ENCODE measurements around the gene SEC24D. TPM values are rescaled to one million over a fixed set of nuclear protein-coding genes. Genes with fewer than 3 reads are reported as not detected.
"Not testable (repeated sequence)": the region's sequence is repeated elsewhere in the genome, so short reads cannot be mapped to it uniquely, and the experiment has no call there.

SEC24D gene, protein sequence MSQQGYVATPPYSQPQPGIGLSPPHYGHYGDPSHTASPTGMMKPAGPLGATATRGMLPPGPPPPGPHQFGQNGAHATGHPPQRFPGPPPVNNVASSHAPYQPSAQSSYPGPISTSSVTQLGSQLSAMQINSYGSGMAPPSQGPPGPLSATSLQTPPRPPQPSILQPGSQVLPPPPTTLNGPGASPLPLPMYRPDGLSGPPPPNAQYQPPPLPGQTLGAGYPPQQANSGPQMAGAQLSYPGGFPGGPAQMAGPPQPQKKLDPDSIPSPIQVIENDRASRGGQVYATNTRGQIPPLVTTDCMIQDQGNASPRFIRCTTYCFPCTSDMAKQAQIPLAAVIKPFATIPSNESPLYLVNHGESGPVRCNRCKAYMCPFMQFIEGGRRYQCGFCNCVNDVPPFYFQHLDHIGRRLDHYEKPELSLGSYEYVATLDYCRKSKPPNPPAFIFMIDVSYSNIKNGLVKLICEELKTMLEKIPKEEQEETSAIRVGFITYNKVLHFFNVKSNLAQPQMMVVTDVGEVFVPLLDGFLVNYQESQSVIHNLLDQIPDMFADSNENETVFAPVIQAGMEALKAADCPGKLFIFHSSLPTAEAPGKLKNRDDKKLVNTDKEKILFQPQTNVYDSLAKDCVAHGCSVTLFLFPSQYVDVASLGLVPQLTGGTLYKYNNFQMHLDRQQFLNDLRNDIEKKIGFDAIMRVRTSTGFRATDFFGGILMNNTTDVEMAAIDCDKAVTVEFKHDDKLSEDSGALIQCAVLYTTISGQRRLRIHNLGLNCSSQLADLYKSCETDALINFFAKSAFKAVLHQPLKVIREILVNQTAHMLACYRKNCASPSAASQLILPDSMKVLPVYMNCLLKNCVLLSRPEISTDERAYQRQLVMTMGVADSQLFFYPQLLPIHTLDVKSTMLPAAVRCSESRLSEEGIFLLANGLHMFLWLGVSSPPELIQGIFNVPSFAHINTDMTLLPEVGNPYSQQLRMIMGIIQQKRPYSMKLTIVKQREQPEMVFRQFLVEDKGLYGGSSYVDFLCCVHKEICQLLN
- polyA plus RNA-seq, result 10 to 100 TPM; 28.1 to 57.9 (median 46.5) TPM
- long read RNA-seq, donor 1, full-length matches to known transcripts, result 5 of 24 reads
- long read RNA-seq, donor 1, partial matches to known transcripts, result 19 of 24 reads
- long read RNA-seq, donor 1, other reads (novel, unspliced or antisense), result 0 of 24 reads
- long read RNA-seq, donor 2, full-length matches to known transcripts, result 2 of 2 reads
- long read RNA-seq, donor 2, partial matches to known transcripts, result 0 of 2 reads
- long read RNA-seq, donor 2, other reads (novel, unspliced or antisense), result 0 of 2 reads
- long read RNA-seq, donor 3, result 0 reads
- long read RNA-seq, donor 4, result 0 reads
- long read RNA-seq, donor 5, result 0 reads
- long read RNA-seq, donor 6, full-length matches to known transcripts, result 4 of 4 reads
- long read RNA-seq, donor 6, partial matches to known transcripts, result 0 of 4 reads
- long read RNA-seq, donor 6, other reads (novel, unspliced or antisense), result 0 of 4 reads
- long read RNA-seq, donor 7, full-length matches to known transcripts, result 1 of 1 reads
- long read RNA-seq, donor 7, partial matches to known transcripts, result 0 of 1 reads
- long read RNA-seq, donor 7, other reads (novel, unspliced or antisense), result 0 of 1 reads
- long read RNA-seq, donor 8, result 0 reads
- long read RNA-seq, donor 9, partial matches to known transcripts, result 0 of 1 reads
- long read RNA-seq, donor 9, other reads (novel, unspliced or antisense), result 0 of 1 reads
- long read RNA-seq, donor 10, full-length matches to known transcripts, result 4 of 4 reads
- long read RNA-seq, donor 10, partial matches to known transcripts, result 0 of 4 reads
- long read RNA-seq, donor 10, other reads (novel, unspliced or antisense), result 0 of 4 reads

DNA sequence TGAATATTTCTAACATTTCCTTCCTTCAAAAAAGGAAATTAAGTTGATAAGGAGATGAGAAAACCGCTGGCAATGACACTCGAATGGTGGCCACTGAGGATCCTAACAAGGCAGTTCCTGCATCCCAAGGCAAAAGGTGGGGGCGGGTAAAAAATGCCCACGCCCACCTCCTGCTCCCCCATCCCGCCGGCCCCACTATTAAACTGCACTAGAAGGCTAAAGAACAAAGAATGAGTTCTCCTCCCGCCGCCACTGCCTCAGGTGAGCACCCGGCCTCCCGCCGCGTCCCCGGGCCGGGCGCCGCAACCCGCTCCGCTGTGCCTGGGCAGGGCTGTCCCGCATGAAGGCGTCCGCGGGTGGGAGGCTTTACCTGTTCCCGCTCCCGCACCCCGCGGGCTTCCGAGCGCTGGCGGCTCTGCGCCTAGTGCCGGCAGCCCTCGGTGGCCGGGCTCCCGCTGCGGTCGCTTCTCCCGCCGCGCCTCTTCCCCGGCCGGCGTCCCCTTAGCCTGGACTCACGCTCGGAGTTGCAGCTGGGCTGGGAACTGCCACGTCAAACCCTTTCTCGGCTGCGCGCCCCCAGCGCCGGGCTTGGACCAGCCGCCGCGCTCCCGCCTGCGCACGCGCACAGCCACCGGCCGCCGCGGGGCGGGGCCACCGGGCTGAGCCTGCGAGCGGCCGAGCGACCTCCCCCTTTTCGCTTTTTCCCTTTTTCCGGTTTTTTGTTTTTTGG, at the start of gene SEC24D:
Gene SEC24D (minus strand): TSS at position 556 of the 730 bp plus-strand sequence. CDS start 2,430 bp downstream, outside the sequence.
- FAIRE-seq (no peak), DNase-seq (peak; percentile 84 to 96)
- Histone ChIP-seq H3K4me3 (ENCODE audit: low read depth in 1 of 3, low read length in 3 of 3) (peak within 1 kb of the TSS; percentile 80 to 99 (median 98)), H3K27ac (ENCODE audit: low read depth in 1 of 3, low read length in 2 of 3) (peak within 1 kb of the TSS; percentile 92 to 93 (median 92)), H3K36me3 (ENCODE audit: control insufficient read depth in 3 of 3, insufficient read depth in 2 of 3, low read depth in 1 of 3, low read length in 3 of 3) (peaks cover 5 to 13% (median 7%) of the 10 kb centered on the region in 3 donors), H3K9me3 (ENCODE audit: control insufficient read depth in 2 of 2, insufficient read depth in 1 of 2, low read depth in 1 of 2, low read length in 1 of 2) (no peaks in the 10 kb centered on the region), H3K27me3 (ENCODE audit: control insufficient read depth in 3 of 3, insufficient read depth in 3 of 3, low read length in 3 of 3) (no peaks in the 10 kb centered on the region), H3K4me1 (ENCODE audit: control insufficient read depth in 3 of 3, insufficient read depth in 2 of 3, low read depth in 1 of 3, low read length in 2 of 3) (peaks cover 3 to 8% (median 4%) of the 10 kb centered on the region in 3 donors)
- WGBS, 3 donors, result 0% methylated on average over 52 to 69 of the region's 69 CpGs

DNA sequence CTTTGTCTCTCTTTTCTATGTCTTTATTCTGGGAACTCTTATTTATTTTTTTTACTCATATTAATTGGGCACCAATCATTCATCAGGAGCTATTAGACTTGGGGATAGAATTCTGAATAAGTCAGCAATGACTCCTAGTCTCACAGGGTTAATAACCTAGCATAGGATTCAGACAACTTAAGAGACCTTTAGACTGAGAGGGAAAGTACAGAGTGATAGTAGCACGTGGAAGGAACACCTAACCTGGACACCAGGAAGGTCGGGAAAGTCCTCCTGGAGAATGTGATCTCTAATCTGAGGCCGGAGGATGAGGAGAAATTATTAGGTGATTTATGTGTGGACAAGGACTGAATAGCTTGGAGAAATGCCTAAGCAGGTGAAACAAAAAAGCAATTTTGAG, 48.8 kb upstream of the SEC24D start:
- Histone ChIP-seq H3K36me3 (ENCODE audit: control insufficient read depth in 3 of 3, insufficient read depth in 2 of 3, low read depth in 1 of 3, low read length in 3 of 3) (no peaks in the 10 kb centered on the region), H3K4me1 (ENCODE audit: control insufficient read depth in 3 of 3, insufficient read depth in 2 of 3, low read depth in 1 of 3, low read length in 2 of 3) (no peaks in the 10 kb centered on the region), H3K9me3 (ENCODE audit: control insufficient read depth in 2 of 2, insufficient read depth in 1 of 2, low read depth in 1 of 2, low read length in 1 of 2) (no peaks in the 10 kb centered on the region), H3K4me3 (ENCODE audit: low read depth in 1 of 3, low read length in 3 of 3) (no peak overlapping the region), H3K27ac (ENCODE audit: low read depth in 1 of 3, low read length in 2 of 3) (no peak overlapping the region), H3K27me3 (ENCODE audit: control insufficient read depth in 3 of 3, insufficient read depth in 3 of 3, low read length in 3 of 3) (peaks cover 0 to 15% (median 0%) of the 10 kb centered on the region in 3 donors)
- DNase-seq (peak; percentile 37 to 71), FAIRE-seq (no peak)
- WGBS, 3 donors, result 14 to 64% (median 28%) methylated on average over 3 of the region's 3 CpGs

DNA sequence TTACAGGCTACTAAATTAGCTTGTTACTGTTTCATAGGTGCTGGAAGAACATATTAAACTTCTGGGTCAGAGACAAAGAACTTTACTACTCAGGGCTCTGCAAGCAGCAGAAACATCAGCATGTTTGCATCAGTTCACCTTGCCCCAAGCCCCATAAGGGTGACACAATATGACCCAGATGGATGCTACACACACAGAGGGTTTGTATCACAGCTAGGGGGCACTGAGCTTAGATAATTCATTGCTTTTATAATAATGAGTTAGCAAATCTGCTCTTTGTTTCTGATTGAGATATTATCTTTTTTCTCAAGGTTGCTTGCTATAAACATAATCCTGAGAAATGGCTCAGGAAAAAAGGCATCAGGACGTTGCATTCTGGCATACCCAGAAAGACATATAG, 47.9 kb upstream of the SEC24D start:
- no peak for FAIRE-seq
- H3K27me3 ChIP-seq (ENCODE audit: control insufficient read depth in 3 of 3, insufficient read depth in 3 of 3, low read length in 3 of 3), result peaks cover 0 to 12% (median 0%) of the 10 kb centered on the region in 3 donors
- no peaks in the 10 kb centered on the region for H3K4me1 ChIP-seq (ENCODE audit: control insufficient read depth in 3 of 3, insufficient read depth in 2 of 3, low read depth in 1 of 3, low read length in 2 of 3)
- H3K36me3 ChIP-seq (ENCODE audit: control insufficient read depth in 3 of 3, insufficient read depth in 2 of 3, low read depth in 1 of 3, low read length in 3 of 3), result no peaks in the 10 kb centered on the region
- DNase-seq, result no peak
- WGBS, 3 donors, result 45 to 74% (median 50%) methylated on average over 1 of the region's 1 CpG
- H3K9me3 ChIP-seq (ENCODE audit: control insufficient read depth in 2 of 2, insufficient read depth in 1 of 2, low read depth in 1 of 2, low read length in 1 of 2), result peaks cover 0 to 3% of the 10 kb centered on the region in 2 donors
- H3K4me3 ChIP-seq (ENCODE audit: low read depth in 1 of 3, low read length in 3 of 3), result no peak overlapping the region
- no peak overlapping the region for H3K27ac ChIP-seq (ENCODE audit: low read depth in 1 of 3, low read length in 2 of 3)

DNA sequence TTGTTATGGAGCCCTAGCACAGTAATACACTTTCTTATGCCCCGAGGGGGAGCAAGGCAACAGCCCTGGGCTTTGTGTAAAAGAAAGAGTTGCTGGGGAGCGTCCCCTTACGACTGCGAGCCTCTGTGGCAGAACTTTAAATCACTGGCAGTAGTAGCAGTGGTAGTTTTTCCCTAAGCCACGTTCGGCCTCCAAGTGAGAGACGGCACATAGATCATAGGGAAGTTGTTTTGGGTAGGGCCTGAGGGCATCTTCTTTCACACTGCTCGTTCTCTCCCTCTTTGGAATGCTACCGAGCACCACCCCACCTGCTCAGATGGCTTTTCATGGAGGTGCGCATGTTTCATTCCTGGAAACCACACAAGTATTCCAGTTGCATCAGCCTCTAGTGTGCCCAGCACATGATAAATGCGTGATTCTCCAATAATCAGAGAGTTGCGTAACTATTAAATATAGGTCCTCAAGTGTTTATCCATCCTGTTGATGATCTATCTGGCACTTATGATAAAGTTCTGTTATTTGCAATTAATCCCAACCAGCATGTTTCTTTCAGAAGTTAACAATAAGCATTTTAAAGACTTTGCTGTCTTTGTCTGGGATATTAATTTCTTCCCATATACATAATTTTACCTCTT, 45.7 kb upstream of the SEC24D start:
- no peaks in the 10 kb centered on the region for H3K36me3 ChIP-seq (ENCODE audit: control insufficient read depth in 3 of 3, insufficient read depth in 2 of 3, low read depth in 1 of 3, low read length in 3 of 3)

DNA sequence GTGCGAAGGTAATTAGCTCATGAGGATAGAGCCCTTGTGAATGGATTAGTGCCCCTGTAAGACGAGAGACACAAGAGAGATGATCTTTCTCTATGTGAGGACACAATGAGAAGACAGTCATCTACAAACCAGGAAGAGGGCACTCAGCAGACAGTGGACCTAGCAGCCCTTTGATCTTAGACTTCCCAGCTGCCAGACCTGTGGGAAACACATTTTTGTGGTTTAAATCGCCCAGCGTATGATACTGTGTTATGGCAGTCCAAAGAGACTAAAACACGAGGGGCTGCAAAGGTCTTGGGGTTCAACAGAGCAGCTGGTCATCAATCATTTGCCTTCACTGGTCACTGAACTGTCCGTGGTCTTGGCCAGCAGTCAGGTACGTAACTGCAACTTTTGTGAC, 43.5 kb upstream of the SEC24D start:
- no peaks in the 10 kb centered on the region for H3K36me3 ChIP-seq (ENCODE audit: control insufficient read depth in 3 of 3, insufficient read depth in 2 of 3, low read depth in 1 of 3, low read length in 3 of 3)
- H3K27me3 ChIP-seq (ENCODE audit: control insufficient read depth in 3 of 3, insufficient read depth in 3 of 3, low read length in 3 of 3), result peaks cover 0 to 3% (median 0%) of the 10 kb centered on the region in 3 donors
- H3K4me1 ChIP-seq (ENCODE audit: control insufficient read depth in 3 of 3, insufficient read depth in 2 of 3, low read depth in 1 of 3, low read length in 2 of 3), result no peaks in the 10 kb centered on the region
- no peak for DNase-seq
- no peak overlapping the region for H3K4me3 ChIP-seq (ENCODE audit: low read depth in 1 of 3, low read length in 3 of 3)
- FAIRE-seq, result no peak
- no peak overlapping the region for H3K27ac ChIP-seq (ENCODE audit: low read depth in 1 of 3, low read length in 2 of 3)
- peaks cover 0 to 11% of the 10 kb centered on the region in 2 donors for H3K9me3 ChIP-seq (ENCODE audit: control insufficient read depth in 2 of 2, insufficient read depth in 1 of 2, low read depth in 1 of 2, low read length in 1 of 2)
- WGBS, 3 donors, result 84 to 90% (median 86%) methylated on average over 7 of the region's 7 CpGs

More for the DNA sequence above, 45.7 kb upstream of the SEC24D start:
- Histone ChIP-seq H3K4me1 (ENCODE audit: control insufficient read depth in 3 of 3, insufficient read depth in 2 of 3, low read depth in 1 of 3, low read length in 2 of 3) (no peaks in the 10 kb centered on the region), H3K27me3 (ENCODE audit: control insufficient read depth in 3 of 3, insufficient read depth in 3 of 3, low read length in 3 of 3) (peaks cover 0 to 3% (median 0%) of the 10 kb centered on the region in 3 donors), H3K4me3 (ENCODE audit: low read depth in 1 of 3, low read length in 3 of 3) (no peak overlapping the region), H3K9me3 (ENCODE audit: control insufficient read depth in 2 of 2, insufficient read depth in 1 of 2, low read depth in 1 of 2, low read length in 1 of 2) (peaks cover 0 to 11% of the 10 kb centered on the region in 2 donors), H3K27ac (ENCODE audit: low read depth in 1 of 3, low read length in 2 of 3) (no peak overlapping the region)
- 85 to 89% (median 86%) methylated on average over 12 of the region's 12 CpGs for WGBS, 3 donors
- no peak for DNase-seq
- no peak for FAIRE-seq

DNA sequence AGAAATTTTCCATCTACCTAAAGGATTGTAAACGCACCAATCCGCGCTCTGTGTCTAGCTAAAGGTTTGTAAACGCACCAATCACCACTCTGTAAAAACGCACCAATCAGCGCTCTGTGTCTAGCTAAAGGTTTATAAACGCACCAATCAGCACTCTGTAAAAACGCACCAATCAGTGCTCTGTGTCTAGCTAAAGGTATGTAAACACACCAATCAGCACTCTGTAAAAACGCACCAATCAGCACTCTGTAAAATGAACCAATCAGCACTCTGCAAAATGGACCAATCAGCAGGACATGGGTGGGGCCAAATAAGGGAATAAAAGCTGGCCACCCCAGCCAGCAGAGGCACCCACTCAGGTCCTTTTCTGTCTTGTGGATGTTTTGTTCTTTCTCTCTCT, 42.6 kb upstream of the SEC24D start:
- H3K36me3 ChIP-seq (ENCODE audit: control insufficient read depth in 3 of 3, insufficient read depth in 2 of 3, low read depth in 1 of 3, low read length in 3 of 3); H3K4me1 ChIP-seq (ENCODE audit: control insufficient read depth in 3 of 3, insufficient read depth in 2 of 3, low read depth in 1 of 3, low read length in 2 of 3): not testable (repeated sequence)
- 95 to 98% (median 98%) methylated on average over 9 of the region's 9 CpGs for WGBS, 3 donors

More for the DNA sequence above, 42.6 kb upstream of the SEC24D start:
- not testable (repeated sequence) for DNase-seq; H3K27ac ChIP-seq (ENCODE audit: low read depth in 1 of 3, low read length in 2 of 3); FAIRE-seq; H3K27me3 ChIP-seq (ENCODE audit: control insufficient read depth in 3 of 3, insufficient read depth in 3 of 3, low read length in 3 of 3); H3K4me3 ChIP-seq (ENCODE audit: low read depth in 1 of 3, low read length in 3 of 3)
- H3K9me3 ChIP-seq (ENCODE audit: control insufficient read depth in 2 of 2, insufficient read depth in 1 of 2, low read depth in 1 of 2, low read length in 1 of 2), result peaks cover 0 to 11% of the 10 kb centered on the region in 2 donors
